KG1 (cell line): ENCODE measurements around the gene PARVB.

Source experiments
- DNase-seq: peaks from one replicate; lab custom pipeline; 2025; lab: John Stamatoyannopoulos, UW

PARVB gene

GRCh38 chr22:44218071-44218470 lies 194.0 kb downstream of the PARVB start:
- no peak for DNase-seq

- DNase-seq, result no peak
These were observed 195.2 kb downstream of the PARVB start for GRCh38 chr22:44219101-44219870.

GRCh38 chr22:44220727-44221680 lies 196.9 kb downstream of the PARVB start:
- DNase-seq, result no peak

- DNase-seq, result no peak
These were observed 197.8 kb downstream of the PARVB start for GRCh38 chr22:44221710-44222475.
